Measurements from ENCODE around the gene UQCR11.

DNA sequence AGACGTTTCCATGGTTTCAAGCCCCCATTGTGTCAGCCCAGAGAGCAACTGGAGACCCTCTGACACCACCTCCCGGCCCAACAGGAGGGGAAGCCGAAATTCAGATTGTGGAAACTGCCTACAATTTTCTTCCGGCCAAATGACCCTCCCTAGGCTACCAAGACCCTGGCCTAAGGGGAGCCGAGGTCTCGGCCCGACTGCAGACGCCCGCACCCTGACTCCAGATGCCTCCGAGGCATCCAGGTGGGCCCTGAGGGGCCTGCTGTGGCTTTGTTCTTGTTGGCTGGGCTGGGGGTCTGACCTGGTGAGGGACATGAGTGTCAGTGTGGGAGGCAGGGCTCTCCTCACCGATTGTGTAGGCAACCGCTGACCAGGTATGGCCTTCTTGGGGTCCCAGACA, 46.7 kb downstream of the UQCR11 start:
- TF ChIP-seq BHLHE40 (IDR thresholded peaks at IDR 0.05; ENCODE audit: low read depth, low read length) = no peak
- TF ChIP-seq USF2 (IDR thresholded peaks at IDR 0.05; ENCODE audit: low read depth, low read length) = no peak
- no peak for TF ChIP-seq CEBPB (IDR thresholded peaks at IDR 0.05; ENCODE audit: low read depth, low read length)
- no peak for TF ChIP-seq POLR2A (IDR thresholded peaks at IDR 0.05; ENCODE audit: low read depth, low read length)
- no peak for TF ChIP-seq MAZ (IDR thresholded peaks at IDR 0.05; ENCODE audit: borderline replicate concordance, low read depth, low read length)
- TF ChIP-seq MXI1 (IDR thresholded peaks at IDR 0.05; ENCODE audit: borderline replicate concordance, low read depth, low read length) = no peak
- TF ChIP-seq, protein P1, sequence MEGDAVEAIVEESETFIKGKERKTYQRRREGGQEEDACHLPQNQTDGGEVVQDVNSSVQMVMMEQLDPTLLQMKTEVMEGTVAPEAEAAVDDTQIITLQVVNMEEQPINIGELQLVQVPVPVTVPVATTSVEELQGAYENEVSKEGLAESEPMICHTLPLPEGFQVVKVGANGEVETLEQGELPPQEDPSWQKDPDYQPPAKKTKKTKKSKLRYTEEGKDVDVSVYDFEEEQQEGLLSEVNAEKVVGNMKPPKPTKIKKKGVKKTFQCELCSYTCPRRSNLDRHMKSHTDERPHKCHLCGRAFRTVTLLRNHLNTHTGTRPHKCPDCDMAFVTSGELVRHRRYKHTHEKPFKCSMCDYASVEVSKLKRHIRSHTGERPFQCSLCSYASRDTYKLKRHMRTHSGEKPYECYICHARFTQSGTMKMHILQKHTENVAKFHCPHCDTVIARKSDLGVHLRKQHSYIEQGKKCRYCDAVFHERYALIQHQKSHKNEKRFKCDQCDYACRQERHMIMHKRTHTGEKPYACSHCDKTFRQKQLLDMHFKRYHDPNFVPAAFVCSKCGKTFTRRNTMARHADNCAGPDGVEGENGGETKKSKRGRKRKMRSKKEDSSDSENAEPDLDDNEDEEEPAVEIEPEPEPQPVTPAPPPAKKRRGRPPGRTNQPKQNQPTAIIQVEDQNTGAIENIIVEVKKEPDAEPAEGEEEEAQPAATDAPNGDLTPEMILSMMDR (conservative IDR thresholded peaks at IDR 0.05; ENCODE audit: low read depth, low read length) = no peak
- TF ChIP-seq MAFK (IDR thresholded peaks at IDR 0.05; ENCODE audit: low read depth, low read length) = no peak
- no peak for TF ChIP-seq NFE2L2 (IDR thresholded peaks at IDR 0.05; ENCODE audit: low read depth, low read length)
- no peak for TF ChIP-seq RFX5 (IDR thresholded peaks at IDR 0.05; ENCODE audit: low read depth, low read length)
- no peak for TF ChIP-seq RCOR1 (IDR thresholded peaks at IDR 0.05; ENCODE audit: insufficient replicate concordance, low read length)

Measured in IMR-90 (cell line).